ENCODE data around the gene HMCES. TPM values are rescaled to one million over a fixed set of nuclear protein-coding genes. Genes with fewer than 3 reads are reported as not detected.
A peak's percentile ranks its signal among the peaks of the same experiment; 100 is the strongest.
"Not testable (repeated sequence)": the region's sequence is repeated elsewhere in the genome, so short reads cannot be mapped to it uniquely, and the experiment has no call there.

HMCES gene
- total RNA-seq, 1 donor from 2014 or later: 32.2 TPM

- DNase-seq (ENCODE audit: low spot score): no peak
These were observed 21.1 kb upstream of the HMCES start for GRCh38 chr3:129257609-129258008.

- DNase-seq (ENCODE audit: low spot score): no peak
These were observed 18.8 kb upstream of the HMCES start for GRCh38 chr3:129259612-129260477.

GRCh38 chr3:129260606-129261005 is 18.1 kb upstream of the HMCES start:
- no peak for DNase-seq (ENCODE audit: low spot score)

GRCh38 chr3:129261894-129262293 is 16.8 kb upstream of the HMCES start:
- no peak for DNase-seq (ENCODE audit: low spot score)

GRCh38 chr3:129263161-129263910 is 15.3 kb upstream of the HMCES start:
- no peak for DNase-seq (ENCODE audit: low spot score)

GRCh38 chr3:129264994-129265393 is 13.7 kb upstream of the HMCES start:
- not testable (repeated sequence) for DNase-seq (ENCODE audit: low spot score)

GRCh38 chr3:129266651-129267050 is 12.0 kb upstream of the HMCES start:
- no peak for DNase-seq (ENCODE audit: low spot score)

- no peak for DNase-seq (ENCODE audit: low spot score)
These were observed 10.3 kb upstream of the HMCES start for GRCh38 chr3:129268396-129268795.

- DNase-seq (ENCODE audit: low spot score): no peak
These were observed 7.0 kb upstream of the HMCES start for GRCh38 chr3:129271674-129272073.

GRCh38 chr3:129276385-129276784 is 2.3 kb upstream of the HMCES start:
- DNase-seq (ENCODE audit: low spot score): no peak

GRCh38 chr3:129277829-129278271 is 820 bp upstream of the HMCES start:
- no peak for DNase-seq (ENCODE audit: low spot score)

GRCh38 chr3:129278966-129279906 is 566 bp downstream of the HMCES start:
- peak; percentile 49 for DNase-seq (ENCODE audit: low spot score)

GRCh38 chr3:129280183-129280582 is 1.5 kb downstream of the HMCES start:
- DNase-seq (ENCODE audit: low spot score): no peak

GRCh38 chr3:129281726-129282125 is 3.1 kb downstream of the HMCES start:
- no peak for DNase-seq (ENCODE audit: low spot score)

- DNase-seq (ENCODE audit: low spot score): no peak
These were observed 4.2 kb downstream of the HMCES start for GRCh38 chr3:129282727-129283327.

GRCh38 chr3:129286081-129286480 is 7.4 kb downstream of the HMCES start:
- no peak for DNase-seq (ENCODE audit: low spot score)

GRCh38 chr3:129288446-129288845 is 9.8 kb downstream of the HMCES start:
- DNase-seq (ENCODE audit: low spot score): no peak

- DNase-seq (ENCODE audit: low spot score): no peak
These were observed 10.7 kb downstream of the HMCES start for GRCh38 chr3:129289201-129289921.

- DNase-seq (ENCODE audit: low spot score): no peak
These were observed 12.7 kb downstream of the HMCES start for GRCh38 chr3:129291236-129291886.

GRCh38 chr3:129295286-129295685 is 16.6 kb downstream of the HMCES start:
- DNase-seq (ENCODE audit: low spot score): no peak

Measured in ureter (tissue), 1 donor.